Measurements from ENCODE around the gene DUSP12. TPM values are rescaled to one million over a fixed set of nuclear protein-coding genes. Genes with fewer than 3 reads are reported as not detected.

DUSP12 gene
- polyA plus RNA-seq (2012; rRNA removed) = 41.7 and 46.4 TPM in 2 replicates
- polyA plus RNA-seq (2012; cell fraction: cytosol; rRNA removed) = 43.4 and 52.8 TPM in 2 replicates
- 35.8 and 43.2 TPM in 2 replicates for polyA plus RNA-seq (2012; cell fraction: nucleus; rRNA removed)

GRCh38 chr1:161749509-161750407 is at the start of gene DUSP12:
Gene DUSP12, plus strand, starts transcription at chr1:161749786. Its CDS starts 16 bp downstream, at chr1:161749802.
- POLR2A ChIA-PET = interaction anchor here (0.7 to 1.6 kb wide), 6 partner anchors 10 to 287 kb away, joined by 3 to 9 read pairs (median 4); no protein-coding TSS in a partner anchor
- DNase-seq = peak; percentile 92
- Histone ChIP-seq H3K36me3 (replicated peaks in 1 of 2; ENCODE audit: control insufficient read depth in 1 of 2, insufficient read depth in 2 of 2, low read length in 1 of 2) (peaks cover 32 to 36% of the 10 kb centered on the region in 2 experiments), H3K9ac (peak within 1 kb of the TSS; percentile 96), H4K20me1 (ENCODE audit: insufficient read depth) (peaks cover 14% of the 10 kb centered on the region), H3K4me2 (peak within 1 kb of the TSS; percentile 94), H3K79me2 (ENCODE audit: insufficient read depth) (peaks cover 41% of the 10 kb centered on the region), H3F3A (replicated peaks; ENCODE audit: insufficient read depth) (peaks cover 11% of the 10 kb centered on the region), H3K4me1 (ENCODE audit: control insufficient read depth in 1 of 2, insufficient read depth in 2 of 2, low read depth in 1 of 2, low read length in 1 of 2) (peaks cover 5 to 7% of the 10 kb centered on the region in 2 experiments; a peak in 1 of 4 replicates), H3K27ac (ENCODE audit: low read depth in 2 of 2, low read length in 1 of 2) (peak within 1 kb of the TSS; percentile 96 to 97), H3K4me3 (ENCODE audit: low read depth in 2 of 2, low read length in 1 of 2) (peak within 1 kb of the TSS; percentile 83 to 97), H2AFZ (ENCODE audit: low read depth) (peak within 1 kb of the TSS; percentile 94), H3K9me2 (no peaks in the 10 kb centered on the region), H3K9me3 (no peaks in the 10 kb centered on the region), H3K27me3 (ENCODE audit: insufficient read depth) (no peaks in the 10 kb centered on the region)
- CTCF ChIA-PET = interaction anchor here (0.8 to 1.8 kb wide), 7 partner anchors 8 to 261 kb away, joined by 3 to 7 read pairs (median 4); no protein-coding TSS in a partner anchor
- WGBS (ENCODE audit: low lambda C conversion rate) = 2% methylated on average over 24 of the region's 65 CpGs
- TF ChIP-seq ZBTB33 (IDR thresholded peaks at IDR 0.05; ENCODE audit: borderline replicate concordance, low read depth) (peak; percentile 12; the same call in 1 of the 2 replicates), TAF1 (IDR thresholded peaks at IDR 0.05; ENCODE audit: borderline replicate concordance, low read depth, low read length) (peak; percentile 85), POLR2AphosphoS5 (IDR thresholded peaks at IDR 0.05; ENCODE audit: low read depth, low read length) (peak; percentile 81), MEF2A (IDR thresholded peaks at IDR 0.05; ENCODE audit: borderline replicate concordance, low read depth) (no peak), FOXJ3 (CRISPR knock-in tag; IDR thresholded peaks at IDR 0.05) (peak; percentile 49; the same call in 1 of the 2 replicates), EP300 (IDR thresholded peaks at IDR 0.05; ENCODE audit: borderline replicate concordance in 1 of 2, low read depth in 1 of 2, low read length in 1 of 2) (no peak; a peak in 1 of 4 replicates), FOSL2 (IDR thresholded peaks at IDR 0.05; ENCODE audit: borderline replicate concordance, low read depth) (no peak), SMC3 (IDR thresholded peaks at IDR 0.05; ENCODE audit: low read depth, low read length) (no peak), NFIC (IDR thresholded peaks at IDR 0.05; ENCODE audit: borderline replicate concordance) (no peak), TEAD4 (IDR thresholded peaks at IDR 0.05; ENCODE audit: borderline replicate concordance, insufficient read depth) (no peak), RAD21 (IDR thresholded peaks at IDR 0.05; ENCODE audit: low read length) (no peak), GATA2 (CRISPR knock-in tag; IDR thresholded peaks at IDR 0.05) (no peak; the same call in none of the 2 replicates), TCF12 (IDR thresholded peaks at IDR 0.05) (no peak), YY1 (IDR thresholded peaks at IDR 0.05; ENCODE audit: low read depth) (peak; percentile 98), IRF3 (IDR thresholded peaks at IDR 0.05; ENCODE audit: low read depth, low read length) (no peak), ELF1 (IDR thresholded peaks at IDR 0.05) (peak; percentile 73), EZH2phosphoT487 (IDR thresholded peaks at IDR 0.05; ENCODE audit: borderline replicate concordance, low read depth) (no peak), RCOR1 (IDR thresholded peaks at IDR 0.05; ENCODE audit: low read length) (no peak)
- TF ChIP-seq, protein P1, sequence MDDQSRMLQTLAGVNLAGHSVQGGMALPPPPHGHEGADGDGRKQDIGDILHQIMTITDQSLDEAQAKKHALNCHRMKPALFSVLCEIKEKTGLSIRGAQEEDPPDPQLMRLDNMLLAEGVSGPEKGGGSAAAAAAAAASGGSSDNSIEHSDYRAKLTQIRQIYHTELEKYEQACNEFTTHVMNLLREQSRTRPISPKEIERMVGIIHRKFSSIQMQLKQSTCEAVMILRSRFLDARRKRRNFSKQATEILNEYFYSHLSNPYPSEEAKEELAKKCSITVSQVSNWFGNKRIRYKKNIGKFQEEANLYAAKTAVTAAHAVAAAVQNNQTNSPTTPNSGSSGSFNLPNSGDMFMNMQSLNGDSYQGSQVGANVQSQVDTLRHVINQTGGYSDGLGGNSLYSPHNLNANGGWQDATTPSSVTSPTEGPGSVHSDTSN (IDR thresholded peaks at IDR 0.05) = peak; percentile 79
- TF ChIP-seq, protein P2, sequence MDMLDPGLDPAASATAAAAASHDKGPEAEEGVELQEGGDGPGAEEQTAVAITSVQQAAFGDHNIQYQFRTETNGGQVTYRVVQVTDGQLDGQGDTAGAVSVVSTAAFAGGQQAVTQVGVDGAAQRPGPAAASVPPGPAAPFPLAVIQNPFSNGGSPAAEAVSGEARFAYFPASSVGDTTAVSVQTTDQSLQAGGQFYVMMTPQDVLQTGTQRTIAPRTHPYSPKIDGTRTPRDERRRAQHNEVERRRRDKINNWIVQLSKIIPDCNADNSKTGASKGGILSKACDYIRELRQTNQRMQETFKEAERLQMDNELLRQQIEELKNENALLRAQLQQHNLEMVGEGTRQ (IDR thresholded peaks at IDR 0.05; ENCODE audit: borderline replicate concordance, low read depth, low read length) = no peak
- TF ChIP-seq, protein P3, sequence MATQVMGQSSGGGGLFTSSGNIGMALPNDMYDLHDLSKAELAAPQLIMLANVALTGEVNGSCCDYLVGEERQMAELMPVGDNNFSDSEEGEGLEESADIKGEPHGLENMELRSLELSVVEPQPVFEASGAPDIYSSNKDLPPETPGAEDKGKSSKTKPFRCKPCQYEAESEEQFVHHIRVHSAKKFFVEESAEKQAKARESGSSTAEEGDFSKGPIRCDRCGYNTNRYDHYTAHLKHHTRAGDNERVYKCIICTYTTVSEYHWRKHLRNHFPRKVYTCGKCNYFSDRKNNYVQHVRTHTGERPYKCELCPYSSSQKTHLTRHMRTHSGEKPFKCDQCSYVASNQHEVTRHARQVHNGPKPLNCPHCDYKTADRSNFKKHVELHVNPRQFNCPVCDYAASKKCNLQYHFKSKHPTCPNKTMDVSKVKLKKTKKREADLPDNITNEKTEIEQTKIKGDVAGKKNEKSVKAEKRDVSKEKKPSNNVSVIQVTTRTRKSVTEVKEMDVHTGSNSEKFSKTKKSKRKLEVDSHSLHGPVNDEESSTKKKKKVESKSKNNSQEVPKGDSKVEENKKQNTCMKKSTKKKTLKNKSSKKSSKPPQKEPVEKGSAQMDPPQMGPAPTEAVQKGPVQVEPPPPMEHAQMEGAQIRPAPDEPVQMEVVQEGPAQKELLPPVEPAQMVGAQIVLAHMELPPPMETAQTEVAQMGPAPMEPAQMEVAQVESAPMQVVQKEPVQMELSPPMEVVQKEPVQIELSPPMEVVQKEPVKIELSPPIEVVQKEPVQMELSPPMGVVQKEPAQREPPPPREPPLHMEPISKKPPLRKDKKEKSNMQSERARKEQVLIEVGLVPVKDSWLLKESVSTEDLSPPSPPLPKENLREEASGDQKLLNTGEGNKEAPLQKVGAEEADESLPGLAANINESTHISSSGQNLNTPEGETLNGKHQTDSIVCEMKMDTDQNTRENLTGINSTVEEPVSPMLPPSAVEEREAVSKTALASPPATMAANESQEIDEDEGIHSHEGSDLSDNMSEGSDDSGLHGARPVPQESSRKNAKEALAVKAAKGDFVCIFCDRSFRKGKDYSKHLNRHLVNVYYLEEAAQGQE (IDR thresholded peaks at IDR 0.05; ENCODE audit: low read depth, low read length) = 0 out of 2 replicates have a peak, but pooled peaks have one; percentile 38
- TF ChIP-seq, protein P4, sequence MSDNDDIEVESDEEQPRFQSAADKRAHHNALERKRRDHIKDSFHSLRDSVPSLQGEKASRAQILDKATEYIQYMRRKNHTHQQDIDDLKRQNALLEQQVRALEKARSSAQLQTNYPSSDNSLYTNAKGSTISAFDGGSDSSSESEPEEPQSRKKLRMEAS (IDR thresholded peaks at IDR 0.05; ENCODE audit: low read depth) = peak; percentile 87

Data from SK-N-SH (cell line).